Measurements from ENCODE around the gene STS. TPM values are rescaled to one million over a fixed set of nuclear protein-coding genes. Genes with fewer than 3 reads are reported as not detected.

The STS gene
- total and polyA plus RNA-seq, 10 of the 15 experiments (the other 5 are each of a cell fraction or from before 2014, with no cell fraction given) = 1.6 to 19.4 (median 4.7) TPM

DNA sequence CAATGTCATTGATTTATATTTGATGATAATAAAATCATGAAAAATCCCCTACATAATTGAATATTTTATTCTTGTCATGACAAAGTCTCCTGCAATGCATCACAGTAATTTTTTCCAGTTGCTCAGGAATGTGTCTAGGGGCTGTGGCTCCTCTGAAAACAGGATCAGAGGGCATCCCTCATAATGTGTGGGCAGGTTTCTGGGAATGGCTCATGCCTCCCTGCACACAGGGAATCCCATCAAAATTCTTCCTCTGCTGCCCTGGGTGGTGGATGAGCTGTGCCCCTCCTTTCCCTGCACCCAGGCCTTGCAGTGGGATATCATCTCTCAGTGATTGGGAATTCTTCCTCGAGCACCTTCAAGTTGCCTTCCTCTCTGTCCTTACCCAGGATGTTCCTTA is 20.9 kb downstream of the STS start:
- SMC1A ChIA-PET (ENCODE audit: uncharacterized antibody, unreplicated experiment) = no interaction called here
- no peak for ATAC-seq
- Histone ChIP-seq H3K4me2 (ENCODE audit: control insufficient read depth, insufficient read depth) (no peak overlapping the region), H2AFZ (ENCODE audit: control insufficient read depth, low read depth, low read length) (no peak overlapping the region), H3K9me3 (replicated peaks; ENCODE audit: control insufficient read depth, insufficient read depth, low read length) (peaks cover 2% of the 10 kb centered on the region; the same call in 2 of the 3 replicates), H3K9ac (ENCODE audit: control insufficient read depth, insufficient read depth, low read length) (no peak overlapping the region), H4K20me1 (ENCODE audit: control insufficient read depth, insufficient read depth) (no peaks in the 10 kb centered on the region), H3K4me1 (ENCODE audit: control insufficient read depth, insufficient read depth, low read length) (no peaks in the 10 kb centered on the region), H3K27me3 (replicated peaks in 1 of 2; ENCODE audit: control insufficient read depth in 2 of 2, insufficient read depth in 2 of 2, low read length in 1 of 2) (no peaks in the 10 kb centered on the region), H3K36me3 (ENCODE audit: control insufficient read depth in 2 of 2, insufficient read depth in 2 of 2, low read length in 1 of 2) (no peaks in the 10 kb centered on the region), H3K79me2 (ENCODE audit: control insufficient read depth, insufficient read depth, low read length) (no peaks in the 10 kb centered on the region), H3K4me3 (no peak overlapping the region), H3K27ac (ENCODE audit: control insufficient read depth, insufficient read depth) (no peak overlapping the region)
- no peak for TF ChIP-seq KDM1A (IDR thresholded peaks at IDR 0.05; ENCODE audit: borderline replicate concordance)
- no peak for TF ChIP-seq HDGF (IDR thresholded peaks at IDR 0.05)
- no peak for TF ChIP-seq TCF12 (IDR thresholded peaks at IDR 0.05; ENCODE audit: low read depth, low read length)
- TF ChIP-seq, protein P1, sequence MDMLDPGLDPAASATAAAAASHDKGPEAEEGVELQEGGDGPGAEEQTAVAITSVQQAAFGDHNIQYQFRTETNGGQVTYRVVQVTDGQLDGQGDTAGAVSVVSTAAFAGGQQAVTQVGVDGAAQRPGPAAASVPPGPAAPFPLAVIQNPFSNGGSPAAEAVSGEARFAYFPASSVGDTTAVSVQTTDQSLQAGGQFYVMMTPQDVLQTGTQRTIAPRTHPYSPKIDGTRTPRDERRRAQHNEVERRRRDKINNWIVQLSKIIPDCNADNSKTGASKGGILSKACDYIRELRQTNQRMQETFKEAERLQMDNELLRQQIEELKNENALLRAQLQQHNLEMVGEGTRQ (IDR thresholded peaks at IDR 0.05; ENCODE audit: borderline replicate concordance, low read depth, low read length) = no peak
- RAD21 ChIA-PET (ENCODE audit: unreplicated experiment) = no interaction called here
- DNase-seq (ENCODE audit: low read depth, low spot score) = no peak
- in situ Hi-C loops (cut with MboI) (no loop called here), intact Hi-C loops (cut with micrococcal nuclease; ENCODE audit: unreplicated experiment) (no loop called here)
- no peak for FAIRE-seq
- CTCF ChIA-PET = no interaction called here
- POLR2A ChIA-PET = no interaction called here
- BruUV-seq (replicated peaks) = no TSS peak
- WGBS (ENCODE audit: insufficient coverage, insufficient replicate concordance, low lambda C conversion rate, missing lambda C conversion rate) = 13% methylated on average over 1 of the region's 1 CpG

DNA sequence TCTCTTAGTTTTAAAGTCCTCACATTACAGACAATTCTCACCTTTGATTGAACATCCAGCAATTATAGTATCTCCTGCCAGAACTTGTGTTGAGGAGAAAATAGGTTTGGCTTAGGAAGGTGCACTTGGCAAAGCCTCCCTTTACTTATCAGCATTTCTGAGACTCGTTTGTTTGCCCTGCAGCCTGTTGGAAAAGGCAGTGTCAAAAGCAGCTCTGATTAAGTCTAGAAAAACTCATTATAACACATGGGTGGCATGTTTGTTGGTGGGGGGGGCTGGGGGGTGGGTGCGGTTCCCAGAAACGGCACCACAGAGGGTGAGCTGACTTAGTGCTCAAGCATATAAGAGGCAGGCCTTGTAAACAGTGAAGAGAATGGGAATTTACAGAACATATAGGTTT is 22.1 kb downstream of the STS start:
- no peaks in the 10 kb centered on the region for H3K4me1 ChIP-seq (ENCODE audit: control insufficient read depth, insufficient read depth, low read length)
- BruUV-seq (replicated peaks) = no TSS peak
- ChIA-PET POLR2A (no interaction called here), SMC1A (ENCODE audit: uncharacterized antibody, unreplicated experiment) (no interaction called here), CTCF (no interaction called here), RAD21 (ENCODE audit: unreplicated experiment) (no interaction called here)
- no peak overlapping the region for H3K4me3 ChIP-seq
- no peak overlapping the region for H2AFZ ChIP-seq (ENCODE audit: control insufficient read depth, low read depth, low read length)
- FAIRE-seq (no peak), ATAC-seq (no peak), DNase-seq (ENCODE audit: low read depth, low spot score) (no peak)
- no peaks in the 10 kb centered on the region for H3K36me3 ChIP-seq (ENCODE audit: control insufficient read depth in 2 of 2, insufficient read depth in 2 of 2, low read length in 1 of 2)
- H3K27me3 ChIP-seq (replicated peaks in 1 of 2; ENCODE audit: control insufficient read depth in 2 of 2, insufficient read depth in 2 of 2, low read length in 1 of 2) = no peaks in the 10 kb centered on the region
- in situ Hi-C loops (cut with MboI) (no loop called here), intact Hi-C loops (cut with micrococcal nuclease; ENCODE audit: unreplicated experiment) (no loop called here)
- no peaks in the 10 kb centered on the region for H3K79me2 ChIP-seq (ENCODE audit: control insufficient read depth, insufficient read depth, low read length)
- TF ChIP-seq ESRRA (IDR thresholded peaks at IDR 0.05; ENCODE audit: low read length) (no peak), BCL11A (IDR thresholded peaks at IDR 0.05; ENCODE audit: low read depth, low read length) (no peak)
- TF ChIP-seq, protein P2, sequence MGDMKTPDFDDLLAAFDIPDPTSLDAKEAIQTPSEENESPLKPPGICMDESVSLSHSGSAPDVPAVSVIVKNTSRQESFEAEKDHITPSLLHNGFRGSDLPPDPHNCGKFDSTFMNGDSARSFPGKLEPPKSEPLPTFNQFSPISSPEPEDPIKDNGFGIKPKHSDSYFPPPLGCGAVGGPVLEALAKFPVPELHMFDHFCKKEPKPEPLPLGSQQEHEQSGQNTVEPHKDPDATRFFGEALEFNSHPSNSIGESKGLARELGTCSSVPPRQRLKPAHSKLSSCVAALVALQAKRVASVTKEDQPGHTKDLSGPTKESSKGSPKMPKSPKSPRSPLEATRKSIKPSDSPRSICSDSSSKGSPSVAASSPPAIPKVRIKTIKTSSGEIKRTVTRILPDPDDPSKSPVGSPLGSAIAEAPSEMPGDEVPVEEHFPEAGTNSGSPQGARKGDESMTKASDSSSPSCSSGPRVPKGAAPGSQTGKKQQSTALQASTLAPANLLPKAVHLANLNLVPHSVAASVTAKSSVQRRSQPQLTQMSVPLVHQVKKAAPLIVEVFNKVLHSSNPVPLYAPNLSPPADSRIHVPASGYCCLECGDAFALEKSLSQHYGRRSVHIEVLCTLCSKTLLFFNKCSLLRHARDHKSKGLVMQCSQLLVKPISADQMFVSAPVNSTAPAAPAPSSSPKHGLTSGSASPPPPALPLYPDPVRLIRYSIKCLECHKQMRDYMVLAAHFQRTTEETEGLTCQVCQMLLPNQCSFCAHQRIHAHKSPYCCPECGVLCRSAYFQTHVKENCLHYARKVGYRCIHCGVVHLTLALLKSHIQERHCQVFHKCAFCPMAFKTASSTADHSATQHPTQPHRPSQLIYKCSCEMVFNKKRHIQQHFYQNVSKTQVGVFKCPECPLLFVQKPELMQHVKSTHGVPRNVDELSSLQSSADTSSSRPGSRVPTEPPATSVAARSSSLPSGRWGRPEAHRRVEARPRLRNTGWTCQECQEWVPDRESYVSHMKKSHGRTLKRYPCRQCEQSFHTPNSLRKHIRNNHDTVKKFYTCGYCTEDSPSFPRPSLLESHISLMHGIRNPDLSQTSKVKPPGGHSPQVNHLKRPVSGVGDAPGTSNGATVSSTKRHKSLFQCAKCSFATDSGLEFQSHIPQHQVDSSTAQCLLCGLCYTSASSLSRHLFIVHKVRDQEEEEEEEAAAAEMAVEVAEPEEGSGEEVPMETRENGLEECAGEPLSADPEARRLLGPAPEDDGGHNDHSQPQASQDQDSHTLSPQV (IDR thresholded peaks at IDR 0.05) = no peak
- peaks cover 2% of the 10 kb centered on the region; the same call in 2 of the 3 replicates for H3K9me3 ChIP-seq (replicated peaks; ENCODE audit: control insufficient read depth, insufficient read depth, low read length)
- no peak overlapping the region for H3K9ac ChIP-seq (ENCODE audit: control insufficient read depth, insufficient read depth, low read length)
- no peaks in the 10 kb centered on the region for H4K20me1 ChIP-seq (ENCODE audit: control insufficient read depth, insufficient read depth)
- no peak overlapping the region for H3K27ac ChIP-seq (ENCODE audit: control insufficient read depth, insufficient read depth)
- no peak overlapping the region for H3K4me2 ChIP-seq (ENCODE audit: control insufficient read depth, insufficient read depth)
- WGBS (ENCODE audit: insufficient coverage, insufficient replicate concordance, low lambda C conversion rate, missing lambda C conversion rate) = 94% methylated on average over 3 of the region's 3 CpGs

All from GM12878 (cell line).